ENCODE data around the gene TCP11L2.
A peak's percentile ranks its signal among the peaks of the same experiment; 100 is the strongest.

Gene TCP11L2

DNA sequence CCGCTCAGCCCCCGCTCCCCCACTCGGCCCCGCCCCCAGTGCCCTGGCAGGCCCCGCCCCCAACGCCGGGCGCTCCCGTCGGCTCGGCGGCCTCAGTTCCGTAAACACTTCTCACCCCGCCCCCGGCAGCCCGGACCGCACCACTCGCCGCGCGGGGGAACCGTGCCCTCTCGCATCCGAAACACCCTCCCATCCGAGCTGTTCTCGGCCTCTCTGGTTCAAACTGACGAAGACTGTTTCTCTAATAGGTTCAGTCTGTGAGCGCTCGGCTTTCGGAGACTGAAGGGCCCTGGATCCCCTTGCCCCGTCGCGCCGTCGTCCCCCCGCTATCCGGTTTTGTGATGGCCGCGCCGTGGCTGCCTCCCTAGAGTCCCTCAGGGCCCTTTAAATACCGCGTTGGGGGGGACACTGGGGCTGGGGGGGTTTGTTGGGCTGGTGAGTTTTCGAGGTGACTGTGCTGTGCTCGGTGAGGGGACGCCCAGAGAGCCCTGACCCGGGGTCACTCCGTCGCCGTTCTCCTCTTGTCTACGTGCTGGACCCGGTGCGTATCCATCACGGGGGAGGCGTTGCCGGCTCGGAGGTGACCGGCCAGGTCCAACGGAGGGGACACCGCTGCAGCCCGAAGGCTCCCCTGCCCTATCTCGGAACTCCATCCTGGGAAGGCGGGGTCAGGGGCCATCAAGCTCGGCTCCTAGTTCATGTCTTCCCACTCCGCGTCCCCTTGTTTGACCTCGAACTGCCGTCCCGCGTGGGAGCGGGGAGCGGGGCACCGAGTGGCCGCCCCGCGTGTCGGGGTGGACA lies at the start of gene TCP11L2:
TSS of gene TCP11L2 (plus strand) at position 333 of the 801 bp plus-strand sequence. CDS start 8,343 bp downstream, outside the sequence.
- TF ChIP-seq, protein P1, sequence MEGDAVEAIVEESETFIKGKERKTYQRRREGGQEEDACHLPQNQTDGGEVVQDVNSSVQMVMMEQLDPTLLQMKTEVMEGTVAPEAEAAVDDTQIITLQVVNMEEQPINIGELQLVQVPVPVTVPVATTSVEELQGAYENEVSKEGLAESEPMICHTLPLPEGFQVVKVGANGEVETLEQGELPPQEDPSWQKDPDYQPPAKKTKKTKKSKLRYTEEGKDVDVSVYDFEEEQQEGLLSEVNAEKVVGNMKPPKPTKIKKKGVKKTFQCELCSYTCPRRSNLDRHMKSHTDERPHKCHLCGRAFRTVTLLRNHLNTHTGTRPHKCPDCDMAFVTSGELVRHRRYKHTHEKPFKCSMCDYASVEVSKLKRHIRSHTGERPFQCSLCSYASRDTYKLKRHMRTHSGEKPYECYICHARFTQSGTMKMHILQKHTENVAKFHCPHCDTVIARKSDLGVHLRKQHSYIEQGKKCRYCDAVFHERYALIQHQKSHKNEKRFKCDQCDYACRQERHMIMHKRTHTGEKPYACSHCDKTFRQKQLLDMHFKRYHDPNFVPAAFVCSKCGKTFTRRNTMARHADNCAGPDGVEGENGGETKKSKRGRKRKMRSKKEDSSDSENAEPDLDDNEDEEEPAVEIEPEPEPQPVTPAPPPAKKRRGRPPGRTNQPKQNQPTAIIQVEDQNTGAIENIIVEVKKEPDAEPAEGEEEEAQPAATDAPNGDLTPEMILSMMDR (IDR thresholded peaks at IDR 0.05; ENCODE audit: insufficient read depth, low read depth, low read length, missing control alignments) = no peak
- DNase-seq (ENCODE audit: low read depth) = peak; percentile 89
- peak within 1 kb of the TSS; percentile 97 for H3K4me3 ChIP-seq (ENCODE audit: low read depth, low read length)

DNA sequence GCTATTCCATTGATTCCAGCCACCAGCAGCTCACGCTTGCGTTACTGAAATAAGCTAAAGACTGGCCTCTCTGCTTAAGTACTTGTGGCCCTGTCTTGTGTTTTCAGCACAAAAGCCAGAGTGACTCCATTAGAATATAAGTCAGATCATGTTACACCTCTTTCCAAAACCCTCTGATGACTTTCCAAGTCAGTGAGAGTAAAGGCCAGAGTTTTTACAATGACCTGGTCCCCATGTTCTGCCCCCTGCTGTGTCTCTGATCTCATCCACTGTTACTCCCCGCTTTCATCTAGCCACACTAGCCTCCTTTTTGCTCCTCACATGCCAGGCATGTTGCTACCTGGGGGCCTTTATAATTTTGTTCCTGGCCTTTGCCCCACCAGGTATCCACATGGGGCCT lies 47.8 kb upstream of the TCP11L2 start:
- no peak overlapping the region for H3K4me3 ChIP-seq (ENCODE audit: low read depth, low read length)
- no peak for DNase-seq (ENCODE audit: low read depth)
- TF ChIP-seq, protein P1 (IDR thresholded peaks at IDR 0.05; ENCODE audit: insufficient read depth, low read depth, low read length, missing control alignments) = no peak

- no peak overlapping the region for H3K4me3 ChIP-seq (ENCODE audit: low read depth, low read length)
- TF ChIP-seq, protein P1 (IDR thresholded peaks at IDR 0.05; ENCODE audit: insufficient read depth, low read depth, low read length, missing control alignments) = no peak
- no peak for DNase-seq (ENCODE audit: low read depth)
These were observed 47.0 kb upstream of the TCP11L2 start for GRCh38 chr12:106255493-106255892.

GRCh38 chr12:106255952-106256351 lies 46.6 kb upstream of the TCP11L2 start:
- no peak for DNase-seq (ENCODE audit: low read depth)
- TF ChIP-seq, protein P1 (IDR thresholded peaks at IDR 0.05; ENCODE audit: insufficient read depth, low read depth, low read length, missing control alignments) = no peak
- no peak overlapping the region for H3K4me3 ChIP-seq (ENCODE audit: low read depth, low read length)

GRCh38 chr12:106256524-106256923 lies 46.0 kb upstream of the TCP11L2 start:
- TF ChIP-seq, protein P1 (IDR thresholded peaks at IDR 0.05; ENCODE audit: insufficient read depth, low read depth, low read length, missing control alignments) = no peak
- DNase-seq (ENCODE audit: low read depth) = no peak

DNA sequence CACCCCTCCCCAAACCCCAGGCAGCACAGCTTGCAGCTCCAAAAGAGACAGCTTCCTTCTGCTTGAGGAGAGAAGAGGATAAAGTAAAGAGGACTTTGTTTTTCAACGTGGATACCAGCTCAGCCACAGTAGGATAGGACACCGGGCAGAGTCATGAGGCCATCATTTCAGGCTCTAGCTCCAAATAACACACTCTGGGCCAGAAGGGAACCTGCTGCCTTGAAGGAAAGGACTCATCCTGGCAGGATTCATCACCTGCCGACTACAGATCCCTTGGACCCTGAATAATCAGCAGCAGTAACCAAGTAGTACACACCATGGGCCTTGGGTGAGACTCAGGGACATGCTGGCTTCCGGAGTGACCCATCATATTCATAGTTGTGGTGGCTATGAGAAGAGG lies 44.3 kb upstream of the TCP11L2 start:
- TF ChIP-seq, protein P1 (IDR thresholded peaks at IDR 0.05; ENCODE audit: insufficient read depth, low read depth, low read length, missing control alignments) = no peak
- no peak overlapping the region for H3K4me3 ChIP-seq (ENCODE audit: low read depth, low read length)
- DNase-seq (ENCODE audit: low read depth) = no peak

More at GRCh38 chr12:106256524-106256923, 46.0 kb upstream of the TCP11L2 start:
- H3K4me3 ChIP-seq (ENCODE audit: low read depth, low read length) = no peak overlapping the region
